SH-SY5Y (cell line): ENCODE measurements around the gene PSPH.

Experiments used
- GATA2 ChIP-seq: IDR thresholded peaks from 2 replicates; pipeline ENCODE4 v1.6.1; 2011; ENCODE audit warnings: mild to moderate bottlenecking, low read depth, low read length
- GATA3 ChIP-seq: IDR thresholded peaks from 2 replicates; pipeline ENCODE4 v1.6.1; 2011; ENCODE audit warnings: low read depth, mild to moderate bottlenecking, low read length, moderate library complexity

DNA sequence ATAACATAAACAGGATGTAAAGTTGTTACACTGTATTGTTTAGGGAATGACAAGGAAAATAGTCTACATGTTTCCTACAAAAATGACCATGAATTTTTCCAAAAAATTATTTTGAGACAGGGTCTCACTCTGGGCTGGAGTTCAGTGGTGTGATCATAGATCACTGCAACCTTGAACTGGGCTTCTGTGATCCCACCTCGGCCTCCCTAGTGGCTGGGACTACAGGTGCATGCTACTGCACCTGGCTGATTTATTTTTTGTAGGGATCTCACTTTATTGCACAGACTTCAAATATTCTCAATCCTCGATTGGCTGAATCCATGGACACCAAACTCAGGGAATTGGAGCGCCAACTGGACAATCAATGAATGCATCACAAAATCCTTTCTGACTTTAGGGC lies 48.4 kb upstream of the PSPH start:
- TF ChIP-seq GATA3 (no peak), GATA2 (no peak)
